Kasumi-1 (cell line): ENCODE data around the gene NUMA1.

Experiments used
- DNase-seq, 2 experiments: peaks; one replicate each; lab custom pipeline; 2025; lab: John Stamatoyannopoulos, UW

Gene NUMA1

GRCh38 chr11:72102946-72103753, 22.8 kb upstream of the NUMA1 start, which contains the start of gene LAMTOR1:
TSS of gene LAMTOR1 (minus strand) at chr11:72103297. CDS start at chr11:72103224, 73 bp downstream.
- peak; percentile 94 to 97 for DNase-seq

GRCh38 chr11:72102631-72102945, 22.2 kb upstream of the NUMA1 start:
- DNase-seq, result no peak

GRCh38 chr11:72102162-72102561, 21.8 kb upstream of the NUMA1 start:
- no peak for DNase-seq

GRCh38 chr11:72100462-72100861, 20.1 kb upstream of the NUMA1 start:
- peak; percentile 95 to 96 for DNase-seq

GRCh38 chr11:72100009-72100408, 19.7 kb upstream of the NUMA1 start:
- DNase-seq, result no peak

- no peak for DNase-seq
Observed at GRCh38 chr11:72098741-72099140, 18.4 kb upstream of the NUMA1 start.

- peak; percentile 93 to 94 for DNase-seq
Observed at GRCh38 chr11:72091292-72091691, 10.9 kb upstream of the NUMA1 start.

- DNase-seq, result no peak
Observed at GRCh38 chr11:72088076-72088808, 7.9 kb upstream of the NUMA1 start.

- DNase-seq, result no peak
Observed at GRCh38 chr11:72085621-72086351, 5.4 kb upstream of the NUMA1 start.

GRCh38 chr11:72084965-72085364, 4.6 kb upstream of the NUMA1 start:
- DNase-seq, result no peak

GRCh38 chr11:72084076-72084475, 3.7 kb upstream of the NUMA1 start:
- no peak for DNase-seq

GRCh38 chr11:72083414-72083813, 3.1 kb upstream of the NUMA1 start:
- no peak for DNase-seq

- no peak for DNase-seq
Observed at GRCh38 chr11:72081821-72082453, 1.6 kb upstream of the NUMA1 start.

- no peak for DNase-seq
Observed at GRCh38 chr11:72081184-72081644, 872 bp upstream of the NUMA1 start.

- DNase-seq, result peak; percentile 74 to 75
Observed at GRCh38 chr11:72079819-72080325, 470 bp downstream of the NUMA1 start.

GRCh38 chr11:72078477-72078876, 1.9 kb downstream of the NUMA1 start:
- no peak for DNase-seq

- DNase-seq, result no peak
Observed at GRCh38 chr11:72075756-72076155, 4.6 kb downstream of the NUMA1 start.

GRCh38 chr11:72075109-72075508, 5.2 kb downstream of the NUMA1 start:
- peak; percentile 78 to 90 for DNase-seq

GRCh38 chr11:72072348-72072747, 8.0 kb downstream of the NUMA1 start:
- no peak for DNase-seq

- no peak for DNase-seq
Observed at GRCh38 chr11:72070491-72070890, 9.9 kb downstream of the NUMA1 start.

- no peak for DNase-seq
Observed at GRCh38 chr11:72069787-72070251, 10.5 kb downstream of the NUMA1 start.

GRCh38 chr11:72069200-72069599, 11.1 kb downstream of the NUMA1 start:
- no peak for DNase-seq
